DOHH2 (cell line): Measurements from ENCODE around the gene ATG10.

Source experiments
- H3F3A ChIP-seq: fragments of 200-600 bp; sonication (generic), shearing (Covaris generic); 2 replicates; pipeline ENCODE4 v1.6.0; 2016; ENCODE audit warnings: antibody characterized with exemption, mild to moderate bottlenecking; ENCODE audit not compliant: control insufficient read depth, insufficient read depth
- H3K27ac ChIP-seq: fragments of 200-600 bp; sonication (generic); 2 replicates; pipeline ENCODE4 v1.5.1; 2014; ENCODE audit warnings: low read depth, mild to moderate bottlenecking, low read length, moderate library complexity
- H3K27me3 ChIP-seq: fragments of 200-600 bp; sonication (generic); 2 replicates; pipeline ENCODE4 v1.6.1; 2014; ENCODE audit warnings: mild to moderate bottlenecking, low read length, mixed read lengths; ENCODE audit not compliant: control insufficient read depth
- H3K36me3 ChIP-seq: fragments of 200-600 bp; sonication (generic); 2 replicates; pipeline ENCODE4 v1.6.1; 2014; ENCODE audit warnings: mild to moderate bottlenecking, low read length, moderate library complexity, mixed read lengths; ENCODE audit not compliant: control insufficient read depth
- H3K4me1 ChIP-seq: fragments of 200-600 bp; sonication (generic); 2 replicates; pipeline ENCODE4 v1.6.1; 2014; ENCODE audit warnings: mild to moderate bottlenecking, low read length, mixed read lengths; ENCODE audit not compliant: control insufficient read depth
- H3K4me2 ChIP-seq: fragments of 200-600 bp; sonication (generic); 2 replicates; pipeline ENCODE4 v1.6.0; 2014; ENCODE audit warnings: mild to moderate bottlenecking, low read length, moderate library complexity
- H3K4me3 ChIP-seq: fragments of 200-600 bp; sonication (generic); 2 replicates; pipeline ENCODE4 v1.5.1; 2014; ENCODE audit warnings: mild to moderate bottlenecking, low read length, mixed read lengths
- H3K79me2 ChIP-seq: fragments of 200-600 bp; sonication (generic); 2 replicates; pipeline ENCODE4 v1.6.1; 2014; ENCODE audit warnings: mild to moderate bottlenecking, low read length, mixed read lengths; ENCODE audit not compliant: control insufficient read depth
- H3K9me2 ChIP-seq: fragments of 200-600 bp; sonication (generic); replicated peaks from 2 replicates; pipeline ENCODE4 v1.6.1; 2014; ENCODE audit warnings: mild to moderate bottlenecking, low read length, mixed read lengths; ENCODE audit not compliant: control insufficient read depth
- H3K9me3 ChIP-seq: fragments of 200-600 bp; sonication (generic); 2 replicates; pipeline ENCODE4 v1.6.1; 2014; ENCODE audit warnings: antibody characterized with exemption, low read length, mixed read lengths; ENCODE audit not compliant: control insufficient read depth, insufficient read depth
- H4K20me1 ChIP-seq: fragments of 200-600 bp; sonication (generic); 2 replicates; pipeline ENCODE4 v1.6.0; 2014; ENCODE audit warnings: low read depth, mild to moderate bottlenecking, antibody characterized with exemption, low read length, moderate library complexity; ENCODE audit not compliant: control insufficient read depth, insufficient read depth
- CTCF ChIP-seq: fragments of 200-600 bp; sonication (generic); IDR thresholded peaks from one replicate; pipeline ENCODE4 v1.5.1; 2014; ENCODE audit warnings: antibody characterized with exemption, mild to moderate bottlenecking, low read depth, low read length; ENCODE audit not compliant: poor library complexity, severe bottlenecking
- EZH2phosphoT487 ChIP-seq: fragments of 200-600 bp; sonication (generic); IDR thresholded peaks from 2 replicates; pipeline ENCODE4 v1.6.1; 2017; ENCODE audit warnings: borderline replicate concordance, mild to moderate bottlenecking, antibody characterized with exemption, low read length, moderate library complexity, mixed read lengths

Gene ATG10

DNA sequence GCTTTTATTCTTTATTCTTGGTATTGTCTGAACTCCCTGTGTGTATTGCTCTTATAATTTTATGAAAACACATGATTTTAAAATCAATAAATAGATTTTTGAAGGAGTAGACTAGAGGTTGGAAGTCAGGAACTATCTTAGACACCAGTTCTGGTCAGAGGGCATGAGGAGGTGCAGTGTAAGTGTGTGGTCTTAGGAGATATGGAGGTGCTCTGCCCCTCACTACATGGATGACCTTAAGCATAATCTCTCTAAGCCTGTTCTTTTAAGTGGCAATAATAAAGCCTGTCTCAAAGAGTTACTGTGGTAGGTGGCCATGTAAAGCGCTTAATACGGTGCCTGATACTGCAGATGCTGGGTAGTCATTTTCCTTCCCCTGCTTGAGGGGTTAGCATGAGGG is 272.3 kb downstream of the ATG10 start:
- H3F3A ChIP-seq, result no peaks in the 10 kb centered on the region
- no peaks in the 10 kb centered on the region for H3K27me3 ChIP-seq
- no peaks in the 10 kb centered on the region for H4K20me1 ChIP-seq
- no peak overlapping the region for H3K27ac ChIP-seq
- TF ChIP-seq EZH2phosphoT487 (no peak), CTCF (no peak)
- H3K36me3 ChIP-seq, result no peaks in the 10 kb centered on the region
- H3K79me2 ChIP-seq, result no peaks in the 10 kb centered on the region
- H3K4me2 ChIP-seq, result no peak overlapping the region
- H3K9me2 ChIP-seq, result no peaks in the 10 kb centered on the region
- H3K9me3 ChIP-seq, result no peaks in the 10 kb centered on the region
- no peak overlapping the region for H3K4me3 ChIP-seq
- H3K4me1 ChIP-seq, result no peaks in the 10 kb centered on the region

- TF ChIP-seq EZH2phosphoT487 (no peak), CTCF (no peak)
- Histone ChIP-seq H3K4me1 (no peaks in the 10 kb centered on the region), H4K20me1 (no peaks in the 10 kb centered on the region), H3K27me3 (no peaks in the 10 kb centered on the region), H3K36me3 (no peaks in the 10 kb centered on the region), H3K9me2 (no peaks in the 10 kb centered on the region), H3F3A (no peaks in the 10 kb centered on the region), H3K4me3 (no peak overlapping the region), H3K79me2 (no peaks in the 10 kb centered on the region), H3K27ac (no peak overlapping the region), H3K9me3 (no peaks in the 10 kb centered on the region), H3K4me2 (no peak overlapping the region)
Measured at GRCh38 chr5:82244854-82245635, 273.2 kb downstream of the ATG10 start.

- no peak overlapping the region for H3K4me3 ChIP-seq
- TF ChIP-seq EZH2phosphoT487 (no peak), CTCF (no peak)
- no peaks in the 10 kb centered on the region for H3K79me2 ChIP-seq
- no peaks in the 10 kb centered on the region for H4K20me1 ChIP-seq
- no peaks in the 10 kb centered on the region for H3F3A ChIP-seq
- H3K4me1 ChIP-seq, result no peaks in the 10 kb centered on the region
- no peak overlapping the region for H3K4me2 ChIP-seq
- H3K9me2 ChIP-seq, result no peaks in the 10 kb centered on the region
- H3K36me3 ChIP-seq, result no peaks in the 10 kb centered on the region
- no peaks in the 10 kb centered on the region for H3K27me3 ChIP-seq
- no peaks in the 10 kb centered on the region for H3K9me3 ChIP-seq
- H3K27ac ChIP-seq, result no peak overlapping the region
Measured at GRCh38 chr5:82246960-82247574, 275.2 kb downstream of the ATG10 start.
